ENCODE data around the gene ROPN1. TPM values are rescaled to one million over a fixed set of nuclear protein-coding genes. Genes with fewer than 3 reads are reported as not detected.

ROPN1 gene
- total RNA-seq, 1 experiment from 2014 or later = not detected

- no peak for TF ChIP-seq CBX3 (IDR thresholded peaks at IDR 0.05; ENCODE audit: low read depth)
- no peak for TF ChIP-seq MAX (IDR thresholded peaks at IDR 0.05)
- TF ChIP-seq SIN3A (IDR thresholded peaks at IDR 0.05; ENCODE audit: low read depth) = no peak
- TF ChIP-seq POLR2AphosphoS5 (IDR thresholded peaks at IDR 0.05; ENCODE audit: low read depth, low read length) = no peak
- no peak for TF ChIP-seq ZNF274 (IDR thresholded peaks at IDR 0.05; ENCODE audit: low read depth, low read length)
- no peak for TF ChIP-seq SRF (IDR thresholded peaks at IDR 0.05; ENCODE audit: low read depth)
- TF ChIP-seq CEBPB (IDR thresholded peaks at IDR 0.05; ENCODE audit: low read depth) = no peak
- no peak for TF ChIP-seq ZBTB33 (IDR thresholded peaks at IDR 0.05; ENCODE audit: extremely low read depth, insufficient replicate concordance, low read length)
- no peak for TF ChIP-seq SP1 (IDR thresholded peaks at IDR 0.05; ENCODE audit: low read depth)
- TF ChIP-seq EGR1 (IDR thresholded peaks at IDR 0.05; ENCODE audit: low read depth) = no peak
- no peak for TF ChIP-seq FOSL1 (IDR thresholded peaks at IDR 0.05; ENCODE audit: low read depth)
- no peak for TF ChIP-seq EZH2phosphoT487 (IDR thresholded peaks at IDR 0.05; ENCODE audit: borderline replicate concordance)
- TF ChIP-seq CTCF (IDR thresholded peaks at IDR 0.05 in 2 of 3, conservative IDR thresholded peaks at IDR 0.05 in 1 of 3; ENCODE audit: borderline replicate concordance in 1 of 3, insufficient read depth in 1 of 3, low read depth in 2 of 3, low read length in 2 of 3) = no peak
- no peak for TF ChIP-seq EZH2 (IDR thresholded peaks at IDR 0.05)
- no peak for TF ChIP-seq YY1 (IDR thresholded peaks at IDR 0.05; ENCODE audit: extremely low read depth, insufficient replicate concordance, low read depth, low read length)
- TF ChIP-seq REST (IDR thresholded peaks at IDR 0.05; ENCODE audit: low read depth) = no peak
- no peak for TF ChIP-seq ATF3 (IDR thresholded peaks at IDR 0.05)
- TF ChIP-seq ELF1 (IDR thresholded peaks at IDR 0.05; ENCODE audit: borderline replicate concordance, low read depth) = no peak
- no TSS peak for BruUV-seq (replicated peaks)
- no peak overlapping the region for H2AFZ ChIP-seq (ENCODE audit: low read depth, low read length, poor library complexity, severe bottlenecking)
- DNase-seq (ENCODE audit: low read depth, low spot score) (no peak), ATAC-seq (no peak)
- peaks cover 4 to 6% of the 10 kb centered on the region in 2 experiments; a peak in 2 of 4 replicates for H3K4me1 ChIP-seq (ENCODE audit: control insufficient read depth in 1 of 2, insufficient read depth in 2 of 2, low read length in 2 of 2)
- no peaks in the 10 kb centered on the region for H3K9me2 ChIP-seq (ENCODE audit: insufficient read depth)
- ChIA-PET POLR2A (no interaction called here), CTCF (no interaction called here), RAD21 (ENCODE audit: low non-redundant PET in 1 of 2, low total read pairs in 2 of 2, uncharacterized antibody in 2 of 2, unreplicated experiment in 2 of 2) (no interaction called here)
- no peaks in the 10 kb centered on the region for H3K9me3 ChIP-seq (ENCODE audit: control insufficient read depth in 1 of 2, insufficient read depth in 1 of 2, low read depth in 1 of 2, low read length in 2 of 2)
- no peaks in the 10 kb centered on the region for H3K79me2 ChIP-seq (ENCODE audit: insufficient read depth, low read length)
- H3K27ac ChIP-seq (ENCODE audit: low read depth, low read length) = no peak overlapping the region
- no peak overlapping the region for H3K9ac ChIP-seq (ENCODE audit: low read length)
- H3K4me3 ChIP-seq (replicated peaks in 1 of 2; ENCODE audit: low read depth in 1 of 2, low read length in 2 of 2) = no peak overlapping the region
- no peaks in the 10 kb centered on the region for H3K36me3 ChIP-seq (ENCODE audit: control insufficient read depth in 1 of 2, insufficient read depth in 2 of 2, low read length in 2 of 2)
- peaks cover 60% of the 10 kb centered on the region for H3K27me3 ChIP-seq (ENCODE audit: insufficient read depth, low read length)
- intact Hi-C loops (cut with micrococcal nuclease) = no loop called here
- no peaks in the 10 kb centered on the region for H4K20me1 ChIP-seq (ENCODE audit: insufficient read depth)
- no peak overlapping the region for H3K4me2 ChIP-seq (ENCODE audit: low read length)
Measured at GRCh38 chr3:124035463-124036121, 43.7 kb upstream of the ROPN1 start.
